H1 (cell line): ENCODE measurements around the gene PARD3. TPM values are rescaled to one million over a fixed set of nuclear protein-coding genes. Genes with fewer than 3 reads are reported as not detected.

ENCODE experiments used
- ATF3 ChIP-seq: IDR thresholded peaks from 2 replicates; pipeline ENCODE4 v1.6.1; 2011; ENCODE audit warnings: low read depth, mild to moderate bottlenecking, low read length; ENCODE audit not compliant: insufficient read depth
- polyA plus RNA-seq, 7 experiments: library from polyadenylated mRNA; depleted of rRNA in 3 of 7; stranded (reverse) in 5 of 7; unstranded in 2 of 7; fragments of >200 nt in 5 of 7; fragments of 200-250 nt in 2 of 7; gene quantifications; 1 replicate in 5 of 7; 2 replicates in 1 of 7; 4 replicates in 1 of 7; pipeline versions ENCODE4 v1.2.1 to v1.2.3, GENCODE V29; 2011 to 2013; ENCODE audit warnings: missing spikeins in 2 of 7, mixed read lengths in 2 of 7
- total RNA-seq: library from RNA; stranded (reverse); fragmentation: NEBNext Ultra II Directional; extraction: Animal tissue kit (Norgen Biotek cat#: 25700); gene quantifications from 2 replicates; pipeline ENCODE4 v1.2.1, GENCODE V29; 2021

PARD3 gene
- total and polyA plus RNA-seq, 2 of the 8 experiments (the other 6 are each of a cell fraction or from before 2014, with no cell fraction given): 19.7 to 49.1 TPM

DNA sequence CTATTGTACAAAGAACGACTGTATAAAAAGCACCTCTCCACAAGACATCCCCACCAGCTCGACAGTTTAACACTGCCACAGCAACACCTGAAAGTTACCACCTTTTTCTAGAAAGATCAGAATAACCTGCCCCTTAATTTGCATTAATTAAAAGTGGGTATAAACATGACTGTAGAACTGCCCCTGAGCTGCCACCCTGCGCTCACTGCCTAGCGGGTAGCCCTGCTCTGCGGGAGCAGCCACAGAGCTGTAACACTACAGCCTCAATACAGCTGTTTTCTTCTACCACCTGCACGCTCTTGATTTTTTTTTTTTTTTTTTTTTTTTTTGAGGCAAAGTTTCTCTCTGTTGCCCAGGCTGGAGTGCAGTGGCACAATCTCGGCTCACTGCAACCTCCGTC is 140.9 kb downstream of the PARD3 start (continued):
- no peak for TF ChIP-seq ATF3
- TF ChIP-seq, all 59 proteins: peak for 0
